PC-9 (cell line): Measurements from ENCODE around the gene EFHB.

Experiments
- EZH2 ChIP-seq: fragments of 200-600 bp; sonication (generic); IDR thresholded peaks from 2 replicates; pipeline ENCODE4 v1.8.0; 2017; ENCODE audit warnings: antibody characterized with exemption, low read depth
- TF ChIP-seq, protein P1 (sequence below): fragments of 200-600 bp; sonication (generic); conservative IDR thresholded peaks from 2 replicates; pipeline ENCODE4 v1.6.1; 2017; ENCODE audit warnings: mixed run types, antibody characterized with exemption, mild to moderate bottlenecking, moderate library complexity

DNA sequence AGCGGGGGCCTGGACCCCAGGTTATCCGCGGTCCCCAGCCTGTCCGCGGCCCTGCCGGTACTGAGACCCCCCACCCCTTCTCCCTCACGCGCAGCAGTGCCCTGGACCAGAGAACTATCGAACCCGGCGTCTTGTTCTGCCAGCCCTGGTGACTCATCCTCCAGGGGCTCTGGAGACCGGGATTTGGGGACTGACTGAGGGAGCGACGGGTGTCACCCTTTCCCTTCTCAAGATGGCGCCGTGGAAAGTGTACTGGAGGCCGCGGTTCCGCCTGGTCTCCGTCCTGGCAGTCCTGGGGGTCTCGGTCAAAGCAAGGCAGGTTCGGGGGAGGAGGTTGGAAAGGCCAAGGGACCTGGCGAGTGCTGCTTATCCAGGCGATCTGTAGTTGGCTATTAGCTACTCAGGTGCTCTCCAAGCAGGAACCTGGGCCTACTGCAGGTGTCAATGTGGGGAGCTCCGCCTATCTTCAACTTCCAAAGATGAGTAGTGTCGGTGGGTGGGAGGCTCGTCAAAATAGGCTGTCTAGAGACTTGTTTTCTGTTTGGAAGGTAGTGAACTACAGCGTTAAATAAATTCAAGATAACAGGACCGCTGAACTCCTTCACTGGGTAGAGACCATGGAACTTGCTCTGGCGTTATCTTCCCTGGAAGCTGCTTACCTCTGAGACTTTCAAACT is 13.7 kb upstream of the EFHB start:
- TF ChIP-seq, protein P1, sequence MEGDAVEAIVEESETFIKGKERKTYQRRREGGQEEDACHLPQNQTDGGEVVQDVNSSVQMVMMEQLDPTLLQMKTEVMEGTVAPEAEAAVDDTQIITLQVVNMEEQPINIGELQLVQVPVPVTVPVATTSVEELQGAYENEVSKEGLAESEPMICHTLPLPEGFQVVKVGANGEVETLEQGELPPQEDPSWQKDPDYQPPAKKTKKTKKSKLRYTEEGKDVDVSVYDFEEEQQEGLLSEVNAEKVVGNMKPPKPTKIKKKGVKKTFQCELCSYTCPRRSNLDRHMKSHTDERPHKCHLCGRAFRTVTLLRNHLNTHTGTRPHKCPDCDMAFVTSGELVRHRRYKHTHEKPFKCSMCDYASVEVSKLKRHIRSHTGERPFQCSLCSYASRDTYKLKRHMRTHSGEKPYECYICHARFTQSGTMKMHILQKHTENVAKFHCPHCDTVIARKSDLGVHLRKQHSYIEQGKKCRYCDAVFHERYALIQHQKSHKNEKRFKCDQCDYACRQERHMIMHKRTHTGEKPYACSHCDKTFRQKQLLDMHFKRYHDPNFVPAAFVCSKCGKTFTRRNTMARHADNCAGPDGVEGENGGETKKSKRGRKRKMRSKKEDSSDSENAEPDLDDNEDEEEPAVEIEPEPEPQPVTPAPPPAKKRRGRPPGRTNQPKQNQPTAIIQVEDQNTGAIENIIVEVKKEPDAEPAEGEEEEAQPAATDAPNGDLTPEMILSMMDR, result no peak
- TF ChIP-seq EZH2, result no peak
